H9 (cell line): ENCODE data around the gene CARD19. TPM values are rescaled to one million over a fixed set of nuclear protein-coding genes. Genes with fewer than 3 reads are reported as not detected.

Source experiments
- DNase-seq: peaks from one replicate; pipeline ENCODE4 v3.0.0-alpha.2; 2017
- H2AFZ ChIP-seq: one replicate; pipeline ENCODE4 v1.6.1; 2013; ENCODE audit warnings: mild to moderate bottlenecking, low read length, control low read depth, moderate library complexity
- H2AK5ac ChIP-seq: 2 replicates; pipeline ENCODE4 v1.6.1; 2013; ENCODE audit warnings: low read length, control low read depth, mixed read lengths; ENCODE audit not compliant: insufficient read length
- H2BK120ac ChIP-seq: one replicate; pipeline ENCODE4 v1.6.1; 2013; ENCODE audit warnings: low read depth, mild to moderate bottlenecking, low read length, control low read depth, inconsistent platforms; ENCODE audit not compliant: poor library complexity, severe bottlenecking
- H2BK12ac ChIP-seq: 2 replicates; pipeline ENCODE4 v1.6.1; 2013; ENCODE audit warnings: low read length, control low read depth, mixed read lengths, low read depth; ENCODE audit not compliant: insufficient read length
- H2BK15ac ChIP-seq: 2 replicates; pipeline ENCODE4 v1.6.1; 2013; ENCODE audit warnings: low read depth, low read length, control low read depth
- H2BK20ac ChIP-seq: one replicate; pipeline ENCODE4 v1.6.1; 2013; ENCODE audit warnings: low read depth, mild to moderate bottlenecking, low read length, control low read depth, inconsistent platforms; ENCODE audit not compliant: poor library complexity, severe bottlenecking
- H2BK5ac ChIP-seq: 2 replicates; pipeline ENCODE4 v1.6.1; 2013; ENCODE audit warnings: low read length, control low read depth, mixed read lengths; ENCODE audit not compliant: insufficient read length
- H3K14ac ChIP-seq: 2 replicates; pipeline ENCODE4 v1.6.1; 2013; ENCODE audit warnings: low read length, control low read depth; ENCODE audit not compliant: insufficient read depth
- H3K18ac ChIP-seq: 2 replicates; pipeline ENCODE4 v1.6.1; 2013; ENCODE audit warnings: low read depth, mild to moderate bottlenecking, mixed read lengths, low read length, control low read depth; ENCODE audit not compliant: insufficient read length
- H3K23ac ChIP-seq: 2 replicates; pipeline ENCODE4 v1.6.1; 2013; ENCODE audit warnings: low read length, control low read depth, mixed read lengths, low read depth; ENCODE audit not compliant: insufficient read length
- H3K23me2 ChIP-seq: 2 replicates; pipeline ENCODE4 v1.6.1; 2013; ENCODE audit warnings: low read depth, mild to moderate bottlenecking, mixed read lengths, low read length, control low read depth; ENCODE audit not compliant: insufficient read length, poor library complexity, severe bottlenecking
- H3K27ac ChIP-seq: 2 replicates; pipeline ENCODE4 v1.5.1; 2013; ENCODE audit warnings: low read length, control low read depth, mixed read lengths, low read depth; ENCODE audit not compliant: insufficient read length
- H3K27me3 ChIP-seq: 2 replicates; pipeline ENCODE4 v1.6.1; 2013; ENCODE audit warnings: low read length, control low read depth, inconsistent platforms; ENCODE audit not compliant: insufficient read depth
- H3K4ac ChIP-seq: 2 replicates; pipeline ENCODE4 v1.6.1; 2013; ENCODE audit warnings: low read depth, mild to moderate bottlenecking, control low read depth, inconsistent platforms, low read length, moderate library complexity
- H3K4me1 ChIP-seq: 2 replicates; pipeline ENCODE4 v1.6.1; 2013; ENCODE audit warnings: low read length, control low read depth, inconsistent platforms; ENCODE audit not compliant: insufficient read depth
- H3K4me2 ChIP-seq: 2 replicates; pipeline ENCODE4 v1.6.1; 2013; ENCODE audit warnings: low read length, control low read depth, mixed read lengths; ENCODE audit not compliant: insufficient read length, insufficient read depth
- H3K56ac ChIP-seq: 2 replicates; pipeline ENCODE4 v1.6.1; 2013; ENCODE audit warnings: low read depth, mild to moderate bottlenecking, mixed read lengths, low read length, control low read depth; ENCODE audit not compliant: insufficient read length
- H3K79me1 ChIP-seq: 2 replicates; pipeline ENCODE4 v1.6.1; 2013; ENCODE audit warnings: low read depth, mild to moderate bottlenecking, moderate library complexity, low read length, control low read depth, inconsistent platforms; ENCODE audit not compliant: insufficient read depth, poor library complexity, severe bottlenecking
- H3K79me2 ChIP-seq: 2 replicates; pipeline ENCODE4 v1.6.1; 2013; ENCODE audit warnings: low read length, control low read depth, inconsistent platforms; ENCODE audit not compliant: insufficient read depth
- H3K9ac ChIP-seq: 2 replicates; pipeline ENCODE4 v1.6.1; 2013; ENCODE audit warnings: low read length, control low read depth, mixed read lengths; ENCODE audit not compliant: insufficient read length; ENCODE audit errors: extremely low read depth
- H3K9me3 ChIP-seq: one replicate; pipeline ENCODE4 v1.6.1; 2013; ENCODE audit warnings: low read depth, low read length, inconsistent platforms; ENCODE audit not compliant: control insufficient read depth
- H3T11ph ChIP-seq: one replicate; pipeline ENCODE4 v1.6.1; 2013; ENCODE audit warnings: mild to moderate bottlenecking, low read length, control low read depth, inconsistent platforms
- H4K20me1 ChIP-seq: one replicate; pipeline ENCODE4 v1.6.1; 2013; ENCODE audit not compliant: control insufficient read depth, insufficient read length, insufficient read depth
- H4K5ac ChIP-seq: 2 replicates; pipeline ENCODE4 v1.6.1; 2013; ENCODE audit warnings: low read depth, mild to moderate bottlenecking, mixed read lengths, low read length, control low read depth; ENCODE audit not compliant: insufficient read length
- H4K8ac ChIP-seq: replicated peaks from 2 replicates; pipeline ENCODE4 v1.6.1; 2013; ENCODE audit warnings: low read length, control low read depth, mixed read lengths, low read depth; ENCODE audit not compliant: insufficient read length
- H4K91ac ChIP-seq: 2 replicates; pipeline ENCODE4 v1.6.1; 2013; ENCODE audit warnings: low read depth, mild to moderate bottlenecking, moderate library complexity, mixed read lengths, low read length, control low read depth; ENCODE audit not compliant: insufficient read length
- H3K27ac Mint-ChIP-seq, 3 experiments: 2 replicates in 2 of 3; 3 replicates in 1 of 3; pipeline ENCODE4 v1.8.0; 2020 to 2021; ENCODE audit warnings: mixed read lengths in 3 of 3, mild to moderate bottlenecking in 1 of 3, moderate library complexity in 1 of 3
- H3K27me3 Mint-ChIP-seq: 2 replicates; pipeline ENCODE4 v1.8.0; 2021; ENCODE audit warnings: low read depth, mild to moderate bottlenecking, moderate library complexity, mixed read lengths
- H3K36me3 Mint-ChIP-seq, 3 experiments: 2 replicates in 2 of 3; 3 replicates in 1 of 3; pipeline ENCODE4 v1.8.0; 2020 to 2021; ENCODE audit warnings: low read depth in 3 of 3, mixed read lengths in 3 of 3; ENCODE audit not compliant: insufficient read depth in 1 of 3
- H3K4me1 Mint-ChIP-seq, 2 experiments: 2 replicates each; pipeline ENCODE4 v1.8.0; 2020; ENCODE audit warnings: mixed read lengths in 2 of 2
- H3K4me3 Mint-ChIP-seq, 2 experiments: 2 replicates in 1 of 2; 3 replicates in 1 of 2; pipeline ENCODE4 v1.8.0; 2020 to 2021; ENCODE audit warnings: mild to moderate bottlenecking in 2 of 2, mixed read lengths in 2 of 2, moderate library complexity in 1 of 2
- H3K9me3 Mint-ChIP-seq, 2 experiments: 2 replicates in 1 of 2; 3 replicates in 1 of 2; pipeline ENCODE4 v1.8.0; 2020; ENCODE audit warnings: mild to moderate bottlenecking in 2 of 2, mixed read lengths in 2 of 2, moderate library complexity in 1 of 2
- CTCF ChIP-seq: fragments of 200-600 bp; sonication (generic); conservative IDR thresholded peaks from 3 replicates; pipeline ENCODE4 v1.8.0; 2021; ENCODE audit warnings: antibody characterized with exemption, mild to moderate bottlenecking
- WGBS: extraction: QIAGEN DNeasy Blood & Tissue Kit; methylation state at CpG from one replicate; pipeline ENCODE4 v1.1.7; 2013; ENCODE audit warnings: missing lambda C conversion rate, low lambda C conversion rate, mixed read lengths; ENCODE audit not compliant: insufficient read length; ENCODE audit errors: extremely low coverage; 5-methylcytosine and 5-hydroxymethylcytosine counted together
- total RNA-seq: library from RNA; stranded (reverse); gene quantifications from 2 replicates; pipeline ENCODE4 v1.2.1, GENCODE V29; 2021

The CARD19 gene
- total RNA-seq, 1 experiment from 2014 or later, result 21.4 TPM

- Histone ChIP-seq H3K4ac (no peak overlapping the region), H2BK12ac (no peak overlapping the region), H2AFZ (no peak overlapping the region), H3K56ac (no peak overlapping the region), H3K4me2 (no peak overlapping the region), H3K27me3 (no peaks in the 10 kb centered on the region), H2AK5ac (no peak overlapping the region), H3K14ac (no peak overlapping the region), H2BK15ac (no peak overlapping the region), H2BK20ac (no peak overlapping the region), H3K79me1 (no peaks in the 10 kb centered on the region), H3K23me2 (peaks cover 9% of the 10 kb centered on the region), H3K27ac (no peak overlapping the region), H4K20me1 (no peaks in the 10 kb centered on the region), H3K23ac (no peak overlapping the region), H2BK120ac (no peak overlapping the region), H3K79me2 (no peaks in the 10 kb centered on the region; the same call in 1 of the 2 replicates), H3K4me1 (no peaks in the 10 kb centered on the region; the same call in 1 of the 2 replicates), H3K18ac (no peak overlapping the region), H3T11ph (no peak overlapping the region), H3K9me3 (no peaks in the 10 kb centered on the region), H4K5ac (no peak overlapping the region), H4K91ac (no peak overlapping the region), H2BK5ac (no peak overlapping the region), H4K8ac (no peak overlapping the region), H3K9ac (no peak overlapping the region)
- Mint-ChIP-seq H3K9me3 (peaks cover 4 to 9% of the 10 kb centered on the region in 2 experiments; a peak in 3 of 5 replicates), H3K27ac (peak overlapping the region in 1 of 3 experiments; percentile 49; a peak in 2 of 7 replicates), H3K27me3 (peaks cover 2% of the 10 kb centered on the region), H3K36me3 (peaks cover 5 to 6% (median 5%) of the 10 kb centered on the region in 3 experiments; a peak in 5 of 7 replicates), H3K4me1 (peaks cover 11 to 15% of the 10 kb centered on the region in 2 experiments), H3K4me3 (peak overlapping the region in 1 of 2 experiments; percentile 32; a peak in 1 of 5 replicates)
- no peak for TF ChIP-seq CTCF
- no peak for DNase-seq
- no CpG with 5 or more reads among the region's 15 CpGs for WGBS
Measured at GRCh38 chr9:93098236-93098946, 2.4 kb downstream of the CARD19 start.
